ENCODE data around the gene ZNF746. TPM values are rescaled to one million over a fixed set of nuclear protein-coding genes. Genes with fewer than 3 reads are reported as not detected.

Gene ZNF746
- total RNA-seq, 2 donors from 2014 or later, result 12.2 to 14.5 TPM

- no peak for DNase-seq
- intact Hi-C loops (cut with DNase I), result no loop called here
- peaks cover 3% of the 10 kb centered on the region for H3K36me3 ChIP-seq
- no peak for TF ChIP-seq CTCF (IDR thresholded peaks at IDR 0.05)
- no peaks in the 10 kb centered on the region for H3K27me3 ChIP-seq
- no peak overlapping the region for H3K4me3 ChIP-seq
- H3K4me1 ChIP-seq, result no peaks in the 10 kb centered on the region
- H3K27ac ChIP-seq, result no peak overlapping the region
- no peak overlapping the region for H3K9ac ChIP-seq (ENCODE audit: low read depth in 2 of 2, low read length in 2 of 2)
- H3K9me3 ChIP-seq, result no peaks in the 10 kb centered on the region
Observed at GRCh38 chr7:149471289-149471953, 26.2 kb downstream of the ZNF746 start.

- intact Hi-C loops (cut with DNase I), result no loop called here
- H3K4me1 ChIP-seq, result no peaks in the 10 kb centered on the region
- H3K27ac ChIP-seq, result no peak overlapping the region
- peaks cover under 1% of the 10 kb centered on the region for H3K36me3 ChIP-seq
- no peak for TF ChIP-seq CTCF (IDR thresholded peaks at IDR 0.05)
- no peaks in the 10 kb centered on the region for H3K27me3 ChIP-seq
- H3K4me3 ChIP-seq, result no peak overlapping the region
- no peak overlapping the region for H3K9ac ChIP-seq (ENCODE audit: low read depth in 2 of 2, low read length in 2 of 2)
- DNase-seq, result no peak
- no peaks in the 10 kb centered on the region for H3K9me3 ChIP-seq
Observed at GRCh38 chr7:149469806-149470205, 27.8 kb downstream of the ZNF746 start.

GRCh38 chr7:149468208-149468607, 29.4 kb downstream of the ZNF746 start:
- H3K36me3 ChIP-seq, result no peaks in the 10 kb centered on the region
- TF ChIP-seq CTCF (IDR thresholded peaks at IDR 0.05), result no peak
- no peak overlapping the region for H3K27ac ChIP-seq
- no peak for DNase-seq
- no peak overlapping the region for H3K4me3 ChIP-seq
- H3K9me3 ChIP-seq, result no peaks in the 10 kb centered on the region
- no peak overlapping the region for H3K9ac ChIP-seq (ENCODE audit: low read depth in 2 of 2, low read length in 2 of 2)
- H3K27me3 ChIP-seq, result no peaks in the 10 kb centered on the region
- intact Hi-C loops (cut with DNase I), result no loop called here
- no peaks in the 10 kb centered on the region for H3K4me1 ChIP-seq

GRCh38 chr7:149467321-149467859, 30.2 kb downstream of the ZNF746 start:
- Histone ChIP-seq H3K4me3 (no peak overlapping the region), H3K9ac (ENCODE audit: low read depth in 2 of 2, low read length in 2 of 2) (no peak overlapping the region), H3K4me1 (no peaks in the 10 kb centered on the region), H3K27ac (no peak overlapping the region), H3K9me3 (no peaks in the 10 kb centered on the region), H3K27me3 (no peaks in the 10 kb centered on the region), H3K36me3 (no peaks in the 10 kb centered on the region)
- DNase-seq, result no peak
- TF ChIP-seq CTCF (IDR thresholded peaks at IDR 0.05), result no peak
- intact Hi-C loops (cut with DNase I), result no loop called here

- Histone ChIP-seq H3K27me3 (no peaks in the 10 kb centered on the region), H3K4me3 (no peak overlapping the region), H3K27ac (no peak overlapping the region), H3K9me3 (no peaks in the 10 kb centered on the region), H3K4me1 (no peaks in the 10 kb centered on the region), H3K36me3 (no peaks in the 10 kb centered on the region), H3K9ac (ENCODE audit: low read depth in 2 of 2, low read length in 2 of 2) (no peak overlapping the region)
- intact Hi-C loops (cut with DNase I), result no loop called here
- TF ChIP-seq CTCF (IDR thresholded peaks at IDR 0.05), result no peak
- no peak for DNase-seq
Observed at GRCh38 chr7:149466364-149466763, 31.2 kb downstream of the ZNF746 start.
